GM21390 (cell line): ENCODE results near the gene RASD2.

Experiments
- ATAC-seq: cut with Tn5 transposase; IDR thresholded peaks from one replicate; pipeline ENCODE4 v1.9.1; 2021; ENCODE audit not compliant: unreplicated experiment

RASD2 gene

DNA sequence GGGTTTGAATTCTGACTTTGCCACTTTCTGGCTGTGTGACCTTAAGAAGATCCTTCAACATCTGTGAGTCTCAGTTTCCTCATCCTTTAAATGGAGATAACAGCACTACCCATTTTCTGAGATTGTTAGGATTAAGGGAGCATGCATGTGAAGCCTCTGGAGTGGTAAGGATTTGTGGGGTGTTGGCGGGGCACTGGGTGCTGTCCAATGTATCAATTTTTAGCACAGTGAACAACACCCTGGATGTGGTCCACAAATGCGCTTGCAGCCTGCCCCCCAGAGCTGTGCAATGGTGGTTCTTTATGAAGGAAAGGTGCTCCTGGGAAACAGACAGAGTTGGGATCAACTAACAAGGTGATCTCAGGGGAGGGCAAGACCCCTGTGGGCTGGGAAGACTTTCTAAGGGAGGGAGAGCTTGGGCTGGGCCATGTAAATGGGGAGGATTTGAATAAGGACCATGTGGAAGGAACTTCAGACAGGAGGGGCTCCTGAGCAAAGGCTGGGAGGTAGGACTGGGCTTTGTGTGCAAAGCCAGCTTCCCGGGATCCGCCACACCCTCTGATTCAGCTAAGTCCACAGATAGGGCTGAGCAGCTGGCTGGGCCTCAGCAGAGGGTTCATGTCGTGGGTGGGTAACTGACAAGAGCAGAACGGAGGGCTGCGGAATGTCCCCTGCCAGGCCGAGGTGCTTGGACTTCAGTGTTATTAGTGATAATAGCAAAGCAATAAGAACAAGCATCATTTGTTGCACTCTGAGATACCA lies 22.7 kb upstream of the RASD2 start:
- no peak for ATAC-seq

DNA sequence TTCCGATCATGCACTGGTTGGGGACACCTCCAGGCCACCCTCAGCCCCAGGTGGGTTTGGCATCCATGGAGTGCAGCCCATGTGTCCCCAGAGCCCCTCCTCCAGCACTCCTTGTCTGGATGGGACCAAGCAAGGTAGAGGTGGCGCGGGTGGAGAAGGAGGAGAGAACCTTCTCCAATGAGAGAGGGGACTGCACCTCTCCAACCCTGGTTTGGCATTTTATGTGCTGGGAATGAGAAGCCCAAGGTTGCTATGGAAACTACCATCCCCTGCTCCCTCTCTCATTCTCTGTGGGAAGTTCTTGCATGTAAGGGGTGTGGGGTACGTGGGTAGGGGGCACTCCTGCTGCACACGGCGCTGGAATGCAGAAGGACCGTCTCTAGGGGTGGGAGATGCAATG lies 21.8 kb upstream of the RASD2 start:
- ATAC-seq: no peak

DNA sequence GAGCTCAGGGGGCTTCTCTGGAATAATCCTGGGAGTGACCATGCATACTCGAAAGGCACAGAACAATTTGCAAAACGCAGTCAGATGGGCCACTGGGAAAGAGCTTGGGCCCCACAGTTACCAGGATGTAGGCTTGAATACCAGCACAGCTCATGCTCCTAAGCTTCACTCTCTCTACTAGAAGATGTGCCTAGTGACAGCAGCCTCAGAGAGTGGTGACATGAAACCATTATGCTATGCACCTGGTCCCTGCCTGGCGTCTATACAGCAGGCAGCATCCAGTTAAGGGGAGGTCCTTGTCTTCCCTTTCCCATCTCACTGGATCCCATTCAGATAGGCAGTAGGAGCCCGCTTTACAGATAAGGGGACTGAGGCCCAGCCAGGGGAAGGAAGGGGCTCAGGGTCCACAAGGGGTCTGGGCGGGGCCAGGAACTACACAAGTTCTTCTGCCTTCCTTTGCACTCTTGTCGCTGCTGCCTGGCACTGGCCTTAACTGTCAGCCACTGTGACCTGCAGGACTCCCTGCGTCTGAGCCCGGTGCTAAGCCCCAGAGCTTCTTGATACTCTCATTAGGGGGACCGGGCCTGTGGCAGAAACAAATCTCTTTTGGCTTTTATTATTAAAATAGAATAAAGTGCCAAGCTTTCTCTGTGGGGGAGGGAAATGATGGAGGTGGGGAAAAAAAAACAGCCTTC lies 21.2 kb upstream of the RASD2 start:
- ATAC-seq: no peak

DNA sequence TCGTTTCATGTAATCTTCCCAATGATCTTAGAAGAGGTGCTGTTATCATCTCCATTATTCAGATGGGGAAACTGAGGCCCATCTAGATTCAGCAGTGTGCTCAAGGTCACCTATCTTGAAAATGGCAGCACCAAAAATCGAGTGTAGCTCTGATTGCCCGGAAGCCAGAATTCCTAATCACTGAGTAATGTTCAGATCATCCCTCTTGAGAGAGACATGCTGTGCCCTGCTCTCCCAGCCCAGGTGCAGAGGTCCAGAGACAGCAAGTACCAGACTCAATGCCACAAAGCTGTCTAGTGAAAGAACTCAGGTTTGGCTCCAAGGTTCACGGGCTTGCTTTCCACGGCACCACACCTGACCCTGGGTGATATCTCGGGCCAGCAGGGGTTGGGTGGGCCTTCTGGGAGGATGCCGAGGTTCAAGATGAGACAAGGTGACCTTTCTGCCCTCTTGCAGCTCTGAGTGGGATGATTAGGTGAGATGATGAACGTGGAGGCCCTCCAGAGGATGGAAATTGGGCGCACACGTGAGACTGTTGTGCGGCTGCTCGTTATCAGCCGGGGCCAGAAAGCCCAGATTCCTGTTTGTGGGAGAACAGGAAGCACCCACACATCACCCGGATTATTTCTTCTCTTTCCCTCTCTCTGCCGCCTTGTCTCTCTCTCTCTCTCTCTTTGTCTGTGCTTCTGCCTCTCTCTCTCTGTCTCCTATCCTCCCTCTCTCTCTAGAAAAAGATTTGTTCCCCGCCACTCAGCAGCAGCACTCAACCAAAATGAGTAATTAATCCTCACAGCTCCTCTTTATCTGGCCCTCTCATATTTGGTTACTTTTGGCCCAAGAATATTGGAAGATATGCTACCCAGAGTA lies 19.0 kb upstream of the RASD2 start:
- no peak for ATAC-seq

DNA sequence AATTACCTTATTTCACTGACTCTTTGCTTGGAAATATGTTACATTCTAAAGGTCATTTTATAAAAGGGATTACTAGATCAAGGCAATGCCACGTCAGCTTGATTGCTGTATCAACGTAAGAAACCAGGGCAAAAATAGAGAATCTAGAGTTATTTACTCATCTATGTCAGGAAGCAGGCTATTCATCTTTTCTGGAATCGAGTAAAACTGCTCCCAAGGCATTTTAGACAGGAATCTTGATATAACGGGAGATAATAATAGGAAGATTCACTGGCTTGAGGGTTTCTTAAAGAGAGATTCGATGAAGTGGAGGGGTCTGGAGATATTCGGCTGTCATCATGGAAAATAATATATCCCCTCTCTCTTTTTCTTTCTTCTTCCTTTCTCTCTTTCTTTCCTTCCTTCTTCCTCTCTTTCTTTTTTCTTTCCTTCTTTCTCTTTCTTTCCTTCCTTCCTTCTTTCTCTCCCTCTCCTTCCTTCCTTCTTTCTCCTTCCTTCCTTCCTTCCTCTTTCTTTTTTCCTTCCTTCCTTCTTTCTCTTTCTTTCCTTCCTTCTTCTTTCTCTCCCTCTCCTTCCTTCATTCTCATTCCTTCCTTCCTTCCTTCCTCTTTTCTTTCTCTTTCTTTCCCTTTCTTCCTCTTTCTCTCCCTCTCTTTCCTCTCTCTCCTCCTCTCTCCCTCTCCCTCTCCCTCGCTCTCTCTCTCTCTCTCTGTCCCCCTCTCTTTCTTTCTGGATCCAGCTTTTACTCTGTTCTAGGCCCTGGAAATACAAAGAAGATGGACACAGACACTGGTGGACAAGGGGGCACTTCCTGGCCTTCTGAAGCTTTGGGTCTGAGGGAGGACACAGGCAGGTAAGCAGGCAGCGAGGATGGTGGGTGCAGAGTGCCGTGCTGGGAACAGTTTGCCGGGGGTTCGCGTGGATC lies 18.1 kb upstream of the RASD2 start:
- ATAC-seq: no peak

DNA sequence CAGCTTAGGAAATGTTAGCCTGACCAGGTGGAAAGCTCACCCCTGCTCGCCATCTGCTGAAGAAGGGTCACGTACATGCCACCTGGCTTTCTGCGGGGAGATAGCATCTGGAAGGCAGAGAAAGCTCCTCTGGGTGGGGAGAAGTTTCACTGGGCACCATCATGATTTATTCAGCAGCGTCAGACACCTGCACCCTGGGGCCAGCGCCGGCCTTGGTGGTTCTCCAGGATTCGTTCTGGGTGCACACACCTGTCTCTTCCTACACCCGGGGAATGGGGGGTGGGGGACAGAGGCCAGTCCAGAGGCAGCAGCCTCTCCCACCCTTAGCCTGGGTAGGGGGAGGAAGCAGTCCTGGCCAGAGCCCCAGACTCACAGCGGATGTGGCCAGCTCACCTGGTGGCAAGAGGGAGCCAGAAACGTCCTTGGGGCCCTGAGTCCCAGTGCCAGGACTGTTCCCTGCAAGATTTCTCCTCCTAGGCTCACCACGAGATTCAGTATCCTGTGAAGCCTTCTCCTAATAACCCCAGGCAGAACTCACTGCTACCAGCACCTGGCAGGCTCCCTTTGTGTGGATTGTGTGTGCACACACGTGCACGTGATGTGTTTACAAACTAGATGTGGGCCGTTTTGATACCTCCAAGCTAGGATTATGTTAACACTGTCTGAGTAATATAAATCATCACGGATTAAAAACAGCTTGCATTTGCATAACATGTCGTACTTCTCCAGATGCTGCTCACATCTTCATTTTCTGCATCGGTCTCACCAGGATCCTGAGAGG lies 17.3 kb upstream of the RASD2 start:
- ATAC-seq: no peak

DNA sequence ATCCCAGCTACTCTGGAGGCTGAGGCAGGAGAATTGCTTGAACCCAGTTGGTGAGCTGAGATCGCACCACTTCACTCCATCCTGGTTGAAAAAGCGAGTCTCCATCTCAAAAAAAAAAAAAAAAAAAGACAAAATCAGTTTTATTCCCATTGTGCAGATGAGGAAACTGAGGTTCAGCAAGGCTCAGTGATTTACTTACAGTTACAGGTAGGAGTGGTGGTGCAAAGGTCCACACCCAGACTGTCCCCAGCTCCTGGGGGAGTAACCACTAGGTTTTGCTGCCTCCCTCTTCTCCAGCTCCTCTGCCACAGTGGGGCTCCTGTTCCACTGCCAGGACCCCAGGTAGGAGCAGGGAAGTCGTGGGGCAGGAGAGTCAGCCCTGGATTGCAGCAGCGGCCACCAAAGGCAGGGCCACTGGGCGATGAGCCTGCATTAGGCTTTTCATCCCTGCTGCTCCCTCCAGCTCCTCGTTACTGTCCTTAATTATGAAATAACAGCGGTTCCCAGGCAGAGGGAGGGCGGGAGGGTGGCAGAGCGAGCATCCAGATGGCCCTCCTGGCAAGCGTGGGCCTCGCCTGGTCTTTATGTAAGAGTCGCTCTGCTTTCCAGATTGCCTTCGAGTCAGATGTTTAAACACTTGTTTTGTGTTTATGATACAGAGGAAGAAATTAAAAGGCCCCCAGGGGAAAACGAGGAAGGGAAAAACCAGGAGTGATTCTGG lies 15.5 kb upstream of the RASD2 start:
- no peak for ATAC-seq

DNA sequence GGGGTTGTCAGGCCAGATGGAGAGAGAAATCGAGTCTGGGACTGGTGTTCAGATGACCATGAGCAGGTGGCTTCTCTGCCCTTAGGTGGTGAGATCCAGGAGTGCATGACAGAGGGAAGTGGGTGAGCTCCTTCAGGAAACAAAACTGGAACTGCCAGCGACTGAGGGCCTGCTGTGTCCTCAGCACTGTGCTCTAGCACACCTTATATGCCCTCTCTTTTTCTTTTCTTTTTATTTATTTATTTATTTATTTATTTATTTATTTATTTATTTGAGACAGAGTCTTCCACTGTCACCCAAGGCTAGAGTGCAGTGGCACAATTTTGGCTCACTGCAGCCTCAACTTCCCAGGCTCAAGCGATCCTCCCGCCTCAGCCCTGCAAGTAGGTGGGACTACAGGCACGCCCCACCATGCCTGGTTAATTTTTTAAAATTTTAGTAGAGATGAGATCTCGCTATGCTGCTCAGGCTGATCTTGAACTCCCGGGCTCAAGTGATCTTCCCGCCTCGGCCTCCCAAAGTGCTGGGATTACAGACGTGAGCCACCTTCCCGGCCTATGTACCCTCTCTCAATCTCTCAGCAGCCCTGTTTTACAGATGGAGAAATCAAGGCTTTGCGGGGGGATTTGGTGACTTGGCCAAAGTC lies 14.8 kb upstream of the RASD2 start:
- ATAC-seq: no peak

DNA sequence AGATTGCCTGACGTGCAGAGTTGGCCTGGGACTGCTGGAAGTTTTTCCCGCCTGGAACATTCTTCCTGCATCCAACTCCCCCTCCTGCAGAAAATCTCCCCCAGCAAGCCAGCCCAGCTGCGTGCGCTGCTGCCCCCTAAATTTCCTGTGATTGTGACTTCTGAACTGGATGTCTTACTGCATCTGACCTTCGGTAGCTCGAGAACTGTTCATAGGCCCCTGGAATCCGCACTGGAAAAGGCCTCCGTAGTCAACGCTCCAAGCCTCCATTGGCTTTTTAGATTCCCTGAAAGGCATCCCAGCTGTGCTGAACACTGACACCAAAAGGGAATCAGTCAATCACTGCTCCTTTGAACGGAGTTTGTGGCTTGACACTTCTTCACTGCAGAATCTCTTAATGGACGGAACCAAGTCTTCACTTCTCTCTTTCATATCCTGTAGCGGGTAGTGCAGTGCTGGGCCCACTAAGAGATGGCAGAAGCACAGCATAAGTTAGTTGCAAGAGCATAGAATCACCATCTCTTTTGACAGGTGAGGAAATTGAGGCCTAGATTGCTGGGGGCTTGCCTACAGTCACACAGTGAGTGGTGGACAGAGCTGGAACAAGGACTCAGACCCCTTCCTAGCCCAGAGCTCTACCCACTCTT lies 14.2 kb upstream of the RASD2 start:
- ATAC-seq: no peak

DNA sequence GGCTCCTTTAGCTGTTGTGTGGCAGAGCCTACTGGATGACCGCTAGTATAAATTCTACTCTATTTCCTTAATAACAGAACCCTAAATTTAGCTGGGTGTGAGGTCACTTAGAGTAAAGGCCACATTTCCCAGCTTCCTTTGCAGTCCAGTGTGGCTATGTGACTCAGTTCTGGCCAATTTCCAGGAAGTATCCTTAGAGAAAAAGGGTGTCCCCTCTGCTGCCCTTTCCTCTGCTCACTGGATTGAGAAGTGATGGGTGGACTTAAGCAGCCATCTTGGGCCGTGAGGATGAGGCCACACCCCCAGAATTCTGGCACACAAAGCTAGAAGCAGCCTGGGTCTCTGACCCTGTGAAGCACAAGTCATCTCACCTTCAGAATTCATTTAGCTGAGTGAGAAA lies 11.7 kb upstream of the RASD2 start:
- ATAC-seq: no peak

DNA sequence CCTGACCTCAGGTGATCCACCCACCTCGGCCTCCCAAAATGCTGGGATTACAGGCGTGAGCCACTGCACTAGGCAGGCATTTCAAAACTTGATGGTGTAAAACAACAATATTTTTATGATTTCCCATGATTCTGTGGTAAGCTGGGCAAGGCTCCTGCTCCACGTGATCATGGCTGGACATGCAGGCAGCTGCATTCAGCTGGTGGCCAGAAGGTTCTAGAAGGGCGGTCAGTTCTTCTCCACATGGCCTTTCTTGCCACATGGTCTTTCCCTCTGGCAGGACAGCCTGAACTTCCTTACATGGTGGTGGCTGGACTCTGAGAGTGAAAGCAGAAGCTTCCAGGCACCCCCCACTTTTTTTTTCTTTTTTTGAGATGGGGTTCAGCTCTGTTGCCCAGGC lies 9.9 kb upstream of the RASD2 start:
- ATAC-seq: no peak

DNA sequence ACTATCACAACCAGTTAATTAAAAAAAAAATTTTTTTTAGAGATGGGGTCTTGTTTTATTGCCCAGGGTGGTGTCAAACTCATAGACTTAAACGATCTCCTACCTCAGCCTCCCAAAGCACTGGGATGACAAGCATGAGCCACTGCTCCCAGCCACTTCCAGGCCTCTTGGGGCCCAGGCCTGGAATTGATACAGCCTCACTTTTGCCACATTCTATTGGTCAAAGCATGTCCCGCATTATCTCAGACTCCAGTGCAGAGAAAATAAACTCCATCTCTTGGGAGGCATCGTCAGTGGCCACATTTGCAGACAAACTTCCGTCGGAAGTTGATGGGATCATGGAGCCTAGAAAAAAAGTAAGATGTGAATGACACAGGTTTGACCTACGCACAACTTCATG lies 9.4 kb upstream of the RASD2 start:
- ATAC-seq: no peak

DNA sequence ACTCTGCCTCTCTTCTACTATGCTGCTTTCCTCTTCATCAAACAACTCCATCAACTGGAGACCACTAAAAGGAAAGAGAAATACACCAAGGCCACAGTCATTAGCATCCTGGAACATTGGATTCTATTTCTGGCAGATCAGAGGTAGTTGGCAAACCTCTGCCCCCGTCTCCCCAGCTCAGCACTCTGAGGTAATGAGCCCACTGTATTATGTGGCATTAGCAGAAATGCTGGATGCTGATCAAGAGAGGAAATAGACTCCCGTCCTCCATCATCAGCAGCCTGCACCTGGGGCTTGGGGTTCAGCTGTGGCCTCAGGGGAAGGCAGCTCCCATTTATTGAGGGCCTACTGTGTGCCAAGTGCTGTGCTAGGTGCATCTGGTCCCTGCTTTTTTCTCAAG lies 9.0 kb upstream of the RASD2 start:
- no peak for ATAC-seq

DNA sequence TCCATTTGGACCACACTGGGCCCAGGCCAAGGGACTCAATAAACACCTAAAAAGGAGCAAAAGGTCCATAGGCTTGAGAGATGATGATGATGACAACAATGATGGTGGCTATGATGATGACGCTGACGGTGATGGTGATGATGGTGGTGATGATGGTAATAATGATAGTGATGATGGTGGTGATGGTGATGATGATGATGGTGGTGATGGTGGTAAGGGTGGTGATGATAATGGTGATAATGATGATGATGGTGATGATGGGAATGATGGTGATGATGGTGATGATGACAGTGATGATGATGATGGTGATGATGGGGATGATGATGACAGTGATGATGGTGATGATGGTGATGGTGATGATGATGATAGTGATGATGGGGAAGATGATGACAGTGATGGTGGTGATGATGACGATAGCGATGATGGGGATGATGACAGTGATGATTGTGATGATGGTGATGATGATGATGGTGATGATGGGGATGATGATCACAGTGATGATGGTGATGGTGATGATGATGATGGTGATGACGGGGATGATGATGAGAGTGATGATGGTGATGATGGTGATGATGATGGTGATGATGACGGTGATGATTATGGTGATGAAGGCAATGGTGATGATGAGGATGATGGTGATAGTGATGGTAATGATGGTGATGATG lies 7.1 kb upstream of the RASD2 start:
- ATAC-seq: no peak

DNA sequence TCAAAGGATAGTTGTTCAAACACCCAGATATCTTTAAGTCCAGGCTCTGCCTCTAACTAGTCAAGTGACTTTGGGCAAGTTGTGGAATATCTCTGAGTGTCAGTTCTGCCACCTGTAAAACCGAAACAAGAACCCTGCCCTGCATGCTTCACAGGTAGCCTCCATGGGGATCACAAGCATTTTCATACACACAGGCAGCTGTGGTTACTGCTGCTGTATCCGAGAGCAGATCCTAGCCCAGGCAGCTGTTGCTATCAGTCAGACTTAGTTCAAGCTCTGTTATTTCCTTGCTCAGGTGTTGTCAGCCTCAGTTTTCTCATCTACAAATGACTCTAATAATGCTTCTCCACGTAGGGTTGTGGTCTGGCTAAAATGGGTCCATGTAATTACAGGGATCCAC lies 6.5 kb upstream of the RASD2 start:
- no peak for ATAC-seq

DNA sequence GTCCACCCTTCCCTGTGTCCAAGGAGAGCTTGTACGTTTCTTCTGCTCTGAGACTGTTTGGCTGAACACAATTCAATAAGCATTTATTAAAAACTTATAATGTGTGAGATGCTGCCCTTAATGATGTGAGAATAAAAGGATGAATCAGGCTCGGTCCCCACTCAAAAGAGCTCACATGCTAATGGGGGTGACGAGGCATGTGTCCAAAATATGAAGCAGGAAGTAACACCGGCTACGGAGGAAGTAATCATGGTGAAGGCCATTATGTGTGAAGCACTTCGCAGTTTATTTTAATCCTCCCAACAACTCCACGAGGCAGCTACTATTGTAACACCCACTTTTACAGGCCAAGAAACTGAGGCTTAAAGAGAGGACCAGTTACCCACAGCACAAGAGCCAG lies 3.4 kb upstream of the RASD2 start:
- ATAC-seq: no peak

DNA sequence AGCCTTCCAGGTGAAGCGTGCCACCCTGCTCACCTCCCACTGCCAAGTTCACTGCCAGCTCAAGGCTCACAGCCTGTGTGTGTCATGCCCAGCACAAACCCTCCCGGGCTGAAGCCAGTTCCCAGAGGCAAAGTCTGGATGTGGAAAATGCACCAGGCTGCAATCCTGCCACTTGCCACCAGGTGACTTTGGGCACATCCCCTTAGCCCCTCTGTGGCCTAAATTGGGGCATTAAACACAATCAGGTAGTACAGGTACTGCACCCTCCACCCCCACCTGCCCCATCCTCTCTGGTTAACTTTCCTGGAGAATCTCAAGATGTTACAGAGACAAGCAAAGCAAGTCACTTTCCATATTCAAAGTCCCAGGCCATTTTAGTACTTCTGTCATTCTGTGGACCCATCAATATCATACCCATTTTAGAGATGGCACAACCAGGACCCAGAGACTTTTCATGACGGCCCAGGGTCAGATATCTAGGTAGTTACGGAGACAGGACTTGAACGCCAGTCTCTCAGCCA lies 1.8 kb upstream of the RASD2 start:
- ATAC-seq: no peak

DNA sequence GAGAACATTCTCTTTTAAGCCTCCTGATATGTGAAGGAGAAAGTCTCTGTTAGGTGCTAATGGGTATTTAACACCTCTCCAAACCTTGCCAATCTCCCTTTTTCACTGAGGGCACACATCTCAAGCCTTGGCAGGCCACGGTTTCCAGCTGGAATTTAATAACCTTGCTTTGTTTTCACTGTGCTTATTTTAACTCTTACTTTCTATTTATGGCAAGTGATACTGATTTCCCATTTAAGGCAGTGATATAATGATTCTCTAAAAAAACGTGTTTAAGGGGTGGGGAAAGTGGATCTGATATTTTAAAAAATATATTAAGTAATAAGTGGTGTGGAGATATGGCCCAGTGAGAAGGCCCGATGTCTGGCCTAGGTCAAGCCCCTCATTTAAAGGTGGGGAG lies 1.1 kb upstream of the RASD2 start:
- no peak for ATAC-seq
